ENCODE results near the gene SCIMP.
"Not testable (repeated sequence)": the region's sequence is repeated elsewhere in the genome, so short reads cannot be mapped to it uniquely, and the experiment has no call there.

SCIMP gene

GRCh38 chr17:5238333-5238732 lies 3.7 kb upstream of the SCIMP start:
- no peak for DNase-seq (ENCODE audit: extremely low read depth in 1 of 2, low read depth in 1 of 2)

- peak; percentile 18 to 46 for DNase-seq (ENCODE audit: extremely low read depth in 1 of 2, low read depth in 1 of 2)
Observed at GRCh38 chr17:5237541-5238016, 2.9 kb upstream of the SCIMP start.

GRCh38 chr17:5236938-5237540 lies 2.4 kb upstream of the SCIMP start:
- no peak for DNase-seq (ENCODE audit: extremely low read depth in 1 of 2, low read depth in 1 of 2)

GRCh38 chr17:5233492-5233891 lies 1.2 kb downstream of the SCIMP start:
- not testable (repeated sequence) for DNase-seq (ENCODE audit: extremely low read depth in 1 of 2, low read depth in 1 of 2)

GRCh38 chr17:5226940-5227878 lies 7.5 kb downstream of the SCIMP start:
- peak; percentile 19 to 21 for DNase-seq (ENCODE audit: extremely low read depth in 1 of 2, low read depth in 1 of 2)

- DNase-seq (ENCODE audit: extremely low read depth in 1 of 2, low read depth in 1 of 2), result no peak
Observed at GRCh38 chr17:5225668-5226457, 8.8 kb downstream of the SCIMP start.

- DNase-seq (ENCODE audit: extremely low read depth in 1 of 2, low read depth in 1 of 2), result not testable (repeated sequence)
Observed at GRCh38 chr17:5221912-5222311, 12.7 kb downstream of the SCIMP start.

- DNase-seq (ENCODE audit: extremely low read depth in 1 of 2, low read depth in 1 of 2), result no peak
Observed at GRCh38 chr17:5220074-5220473, 14.6 kb downstream of the SCIMP start.

GRCh38 chr17:5219536-5219935 lies 15.1 kb downstream of the SCIMP start:
- no peak for DNase-seq (ENCODE audit: extremely low read depth in 1 of 2, low read depth in 1 of 2)

- not testable (repeated sequence) for DNase-seq (ENCODE audit: extremely low read depth in 1 of 2, low read depth in 1 of 2)
Observed at GRCh38 chr17:5217562-5217961, 17.1 kb downstream of the SCIMP start.

GRCh38 chr17:5211458-5211857 lies 23.2 kb downstream of the SCIMP start:
- no peak for DNase-seq (ENCODE audit: extremely low read depth in 1 of 2, low read depth in 1 of 2)

GRCh38 chr17:5210614-5211252 lies 23.9 kb downstream of the SCIMP start:
- DNase-seq (ENCODE audit: extremely low read depth in 1 of 2, low read depth in 1 of 2), result no peak

GRCh38 chr17:5210091-5210490 lies 24.6 kb downstream of the SCIMP start:
- DNase-seq (ENCODE audit: extremely low read depth in 1 of 2, low read depth in 1 of 2), result no peak

- no peak for DNase-seq (ENCODE audit: extremely low read depth in 1 of 2, low read depth in 1 of 2)
Observed at GRCh38 chr17:5209396-5209795, 25.3 kb downstream of the SCIMP start.

- no peak for DNase-seq (ENCODE audit: extremely low read depth in 1 of 2, low read depth in 1 of 2)
Observed at GRCh38 chr17:5203908-5204294, 30.8 kb downstream of the SCIMP start.

GRCh38 chr17:5203178-5203907 lies 31.3 kb downstream of the SCIMP start:
- no peak for DNase-seq (ENCODE audit: extremely low read depth in 1 of 2, low read depth in 1 of 2)

- DNase-seq (ENCODE audit: extremely low read depth in 1 of 2, low read depth in 1 of 2), result no peak
Observed at GRCh38 chr17:5201011-5201410, 33.6 kb downstream of the SCIMP start.

- no peak for DNase-seq (ENCODE audit: extremely low read depth in 1 of 2, low read depth in 1 of 2)
Observed at GRCh38 chr17:5200360-5200759, 34.3 kb downstream of the SCIMP start.

- DNase-seq (ENCODE audit: extremely low read depth in 1 of 2, low read depth in 1 of 2), result no peak
Observed at GRCh38 chr17:5198472-5198871, 36.2 kb downstream of the SCIMP start.

- DNase-seq (ENCODE audit: extremely low read depth in 1 of 2, low read depth in 1 of 2), result no peak
Observed at GRCh38 chr17:5194346-5194745, 40.3 kb downstream of the SCIMP start.
